Naive B cell (primary cell): Measurements from ENCODE around the gene BIRC5. TPM values are rescaled to one million over a fixed set of nuclear protein-coding genes. Genes with fewer than 3 reads are reported as not detected.

ENCODE experiments used
- polyA plus RNA-seq, 6 donors: library from polyadenylated mRNA; unstranded; fragments of 300-500 nt; fragmentation: Illumina TruSeq; gene quantifications; one replicate each; pipeline ENCODE4 v1.2.3, GENCODE V29; 2021; ENCODE audit warnings: low read depth in 6 of 6

Gene BIRC5
- polyA plus RNA-seq, 6 donors from 2014 or later = not detected

Other genes with a start within 250 kb of the BIRC5 start
- 100 to 1,000 TPM in 5 of 6 donors, 10 to 100 TPM in 1; 84.9 to 170 (median 141) TPM for gene TMC6, start 85.5 kb upstream of the BIRC5 start, polyA plus RNA-seq
- 100 to 1,000 TPM in 1 of 6 donors, 10 to 100 TPM in 5; 26.2 to 103 (median 55.2) TPM for gene TMC8, start 83.5 kb upstream of the BIRC5 start, polyA plus RNA-seq
- under 1 TPM in 1 of 6 donors, not detected in 5; 0.42 TPM for gene C17orf99, start 67.9 kb upstream of the BIRC5 start, polyA plus RNA-seq
- gene SYNGR2, start 45.7 kb upstream of the BIRC5 start, polyA plus RNA-seq = 100 to 1,000 TPM; 490 to 908 (median 562) TPM
- gene TK1, start 27.2 kb upstream of the BIRC5 start, polyA plus RNA-seq = 1 to 10 TPM in 5 of 6 donors, under 1 TPM in 1; 0.91 to 3.5 (median 2.1) TPM
- gene AFMID, start 26.9 kb upstream of the BIRC5 start, polyA plus RNA-seq = 1 to 10 TPM in 4 of 6 donors, under 1 TPM in 1, not detected in 1; 0.53 to 4.6 (median 2.1) TPM
- gene TMEM235, start 17.4 kb downstream of the BIRC5 start, polyA plus RNA-seq = not detected
- 10 to 100 TPM in 4 of 6 donors, 1 to 10 TPM in 2; 4.7 to 29.1 (median 15.2) TPM for gene SOCS3, start 145.8 kb downstream of the BIRC5 start, polyA plus RNA-seq
- gene PGS1, start 164.4 kb downstream of the BIRC5 start, polyA plus RNA-seq = 10 to 100 TPM; 23.9 to 50.1 (median 29.8) TPM